Measurements from ENCODE around the gene GBE1. TPM values are rescaled to one million over a fixed set of nuclear protein-coding genes. Genes with fewer than 3 reads are reported as not detected.

GBE1 gene
- total and polyA plus RNA-seq, 9 of the 15 experiments (the other 6 are each of a cell fraction or from before 2014, with no cell fraction given) = 7.9 to 25.6 (median 13.1) TPM

DNA sequence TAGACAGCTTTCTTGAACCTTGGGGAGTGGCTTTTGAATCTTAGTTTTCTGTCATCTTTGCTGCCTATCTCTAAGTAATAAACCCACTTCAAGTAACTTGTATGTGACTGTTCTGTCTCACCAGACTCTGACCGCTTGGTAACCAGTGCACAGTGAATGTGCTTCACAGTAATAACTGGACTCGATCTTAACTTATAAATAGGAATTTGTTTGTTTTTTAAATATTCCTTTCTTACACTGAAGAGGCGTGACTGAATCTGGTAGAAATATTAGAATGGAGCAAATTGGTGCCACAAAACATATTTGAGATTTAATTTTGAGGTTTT, 318.0 kb downstream of the GBE1 start:
- no peak overlapping the region for H3K4me3 ChIP-seq
- no peak overlapping the region for H3K27ac ChIP-seq (ENCODE audit: extremely low read depth, low read depth, low read length)
- FAIRE-seq (no peak), DNase-seq (ENCODE audit: extremely low read depth in 1 of 4, low spot score in 3 of 4) (no peak), ATAC-seq (no peak)
- no peaks in the 10 kb centered on the region for H3K36me3 ChIP-seq (ENCODE audit: control insufficient read depth, insufficient read depth, low read length)
- H3K9me3 ChIP-seq (replicated peaks; ENCODE audit: control insufficient read depth, insufficient read depth, low read depth, low read length) = no peaks in the 10 kb centered on the region
- no peaks in the 10 kb centered on the region for H4K20me1 ChIP-seq (replicated peaks; ENCODE audit: control insufficient read depth, insufficient read depth, low read length)
- ChIA-PET CTCF (ENCODE audit: low intra/inter-chr PET ratio) (no interaction called here), POLR2A (no interaction called here)
- no peaks in the 10 kb centered on the region for H3K27me3 ChIP-seq (ENCODE audit: control insufficient read depth in 2 of 2, insufficient read depth in 2 of 2, low read length in 2 of 2)
- in situ Hi-C loops (cut with MboI) (no loop called here), intact Hi-C loops (cut with micrococcal nuclease) (no loop called here)
- no peaks in the 10 kb centered on the region for H3K79me2 ChIP-seq (ENCODE audit: control insufficient read depth, insufficient read depth, low read length)
- no peaks in the 10 kb centered on the region for H3K4me1 ChIP-seq (replicated peaks in 1 of 2; ENCODE audit: control insufficient read depth in 2 of 2, insufficient read depth in 2 of 2, low read length in 2 of 2)
- WGBS (ENCODE audit: insufficient coverage, low coverage, missing lambda C conversion rate) = 2% methylated on average over 3 of the region's 3 CpGs
- no peak overlapping the region for H2AFZ ChIP-seq (ENCODE audit: low read depth, low read length)
- no peaks in the 10 kb centered on the region for H3K9me1 ChIP-seq (ENCODE audit: control insufficient read depth, insufficient read depth, low read length)
- no peak overlapping the region for H3K4me2 ChIP-seq (ENCODE audit: insufficient read depth, low read length)
- BruUV-seq (replicated peaks) = no TSS peak
- H3K9ac ChIP-seq (ENCODE audit: insufficient read depth in 1 of 2, low read depth in 2 of 2, low read length in 2 of 2) = no peak overlapping the region
- TF ChIP-seq DPF2 (IDR thresholded peaks at IDR 0.05) (no peak), SIN3A (IDR thresholded peaks at IDR 0.05; ENCODE audit: borderline replicate concordance in 2 of 2, control insufficient read depth in 1 of 2, low read depth in 2 of 2, low read length in 2 of 2) (no peak), NFE2L1 (tag; IDR thresholded peaks at IDR 0.05; ENCODE audit: borderline replicate concordance, low read depth) (no peak), TOE1 (IDR thresholded peaks at IDR 0.05; ENCODE audit: borderline replicate concordance) (no peak), TOE1 (CRISPR knock-in tag; IDR thresholded peaks at IDR 0.05; ENCODE audit: borderline replicate concordance, low read depth) (no peak), MECOM (CRISPR knock-in tag; IDR thresholded peaks at IDR 0.05) (no peak), CBX2 (IDR thresholded peaks at IDR 0.05; ENCODE audit: insufficient read depth, low read length, poor library complexity, severe bottlenecking) (no peak), FOXA1 (IDR thresholded peaks at IDR 0.05; ENCODE audit: borderline replicate concordance) (no peak), ARNT (IDR thresholded peaks at IDR 0.05) (no peak), NFATC3 (IDR thresholded peaks at IDR 0.05) (no peak), BRD4 (IDR thresholded peaks at IDR 0.05) (no peak), MYC (IDR thresholded peaks at IDR 0.05; ENCODE audit: low read depth, low read length) (no peak), MYC (CRISPR knock-in tag; IDR thresholded peaks at IDR 0.05; ENCODE audit: borderline replicate concordance, low read depth) (no peak), MEF2D (tag; conservative IDR thresholded peaks at IDR 0.05; ENCODE audit: low read depth) (no peak), RFX7 (CRISPR knock-in tag; IDR thresholded peaks at IDR 0.05) (no peak), SMARCB1 (IDR thresholded peaks at IDR 0.05; ENCODE audit: insufficient read length, low read depth) (no peak), ZBED1 (IDR thresholded peaks at IDR 0.05) (no peak), ZNF696 (CRISPR knock-in tag; conservative IDR thresholded peaks at IDR 0.05) (no peak)
- TF ChIP-seq, protein P1, sequence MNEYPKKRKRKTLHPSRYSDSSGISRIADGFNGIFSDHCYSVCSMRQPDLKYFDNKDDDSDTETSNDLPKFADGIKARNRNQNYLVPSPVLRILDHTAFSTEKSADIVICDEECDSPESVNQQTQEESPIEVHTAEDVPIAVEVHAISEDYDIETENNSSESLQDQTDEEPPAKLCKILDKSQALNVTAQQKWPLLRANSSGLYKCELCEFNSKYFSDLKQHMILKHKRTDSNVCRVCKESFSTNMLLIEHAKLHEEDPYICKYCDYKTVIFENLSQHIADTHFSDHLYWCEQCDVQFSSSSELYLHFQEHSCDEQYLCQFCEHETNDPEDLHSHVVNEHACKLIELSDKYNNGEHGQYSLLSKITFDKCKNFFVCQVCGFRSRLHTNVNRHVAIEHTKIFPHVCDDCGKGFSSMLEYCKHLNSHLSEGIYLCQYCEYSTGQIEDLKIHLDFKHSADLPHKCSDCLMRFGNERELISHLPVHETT (CRISPR knock-in tag; conservative IDR thresholded peaks at IDR 0.05 in 1 of 2, IDR thresholded peaks at IDR 0.05 in 1 of 2) = no peak
- TF ChIP-seq, protein P2, sequence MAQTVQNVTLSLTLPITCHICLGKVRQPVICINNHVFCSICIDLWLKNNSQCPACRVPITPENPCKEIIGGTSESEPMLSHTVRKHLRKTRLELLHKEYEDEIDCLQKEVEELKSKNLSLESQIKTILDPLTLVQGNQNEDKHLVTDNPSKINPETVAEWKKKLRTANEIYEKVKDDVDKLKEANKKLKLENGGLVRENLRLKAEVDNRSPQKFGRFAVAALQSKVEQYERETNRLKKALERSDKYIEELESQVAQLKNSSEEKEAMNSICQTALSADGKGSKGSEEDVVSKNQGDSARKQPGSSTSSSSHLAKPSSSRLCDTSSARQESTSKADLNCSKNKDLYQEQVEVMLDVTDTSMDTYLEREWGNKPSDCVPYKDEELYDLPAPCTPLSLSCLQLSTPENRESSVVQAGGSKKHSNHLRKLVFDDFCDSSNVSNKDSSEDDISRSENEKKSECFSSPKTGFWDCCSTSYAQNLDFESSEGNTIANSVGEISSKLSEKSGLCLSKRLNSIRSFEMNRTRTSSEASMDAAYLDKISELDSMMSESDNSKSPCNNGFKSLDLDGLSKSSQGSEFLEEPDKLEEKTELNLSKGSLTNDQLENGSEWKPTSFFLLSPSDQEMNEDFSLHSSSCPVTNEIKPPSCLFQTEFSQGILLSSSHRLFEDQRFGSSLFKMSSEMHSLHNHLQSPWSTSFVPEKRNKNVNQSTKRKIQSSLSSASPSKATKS (CRISPR knock-in tag; IDR thresholded peaks at IDR 0.05) = no peak
